CD4-positive, alpha-beta T cell treated with Interleukin-1 beta for 1 hour (primary cell): ENCODE data around the gene ATN1.
"Not testable (repeated sequence)": the region's sequence is repeated elsewhere in the genome, so short reads cannot be mapped to it uniquely, and the experiment has no call there.

Source experiments
- DNase-seq, 2 donors: peaks; one replicate each; pipeline ENCODE4 v3.0.0-alpha.2; 2020 to 2022

ATN1 gene

GRCh38 chr12:6927379-6928021, at the start of gene ATN1:
Gene ATN1, plus strand, starts transcription at chr12:6927959. Its CDS starts 6,043 bp downstream, at chr12:6934002.
- peak; percentile 41 to 53 for DNase-seq

GRCh38 chr12:6879824-6880223, 47.9 kb upstream of the ATN1 start:
- not testable (repeated sequence) for DNase-seq

- no peak for DNase-seq
These were observed 44.5 kb upstream of the ATN1 start for GRCh38 chr12:6883252-6883651.

- no peak for DNase-seq
These were observed 44.1 kb upstream of the ATN1 start for GRCh38 chr12:6883683-6884082.

- DNase-seq, result no peak
These were observed 43.2 kb upstream of the ATN1 start for GRCh38 chr12:6884539-6884938.

- DNase-seq, result not testable (repeated sequence)
These were observed 41.4 kb upstream of the ATN1 start for GRCh38 chr12:6886206-6886999.

GRCh38 chr12:6887460-6887859, 40.3 kb upstream of the ATN1 start:
- peak in 1 of 2 donors; percentile 25 for DNase-seq

GRCh38 chr12:6888360-6888759, 39.4 kb upstream of the ATN1 start:
- DNase-seq, result no peak

- DNase-seq, result not testable (repeated sequence)
These were observed 39.0 kb upstream of the ATN1 start for GRCh38 chr12:6888794-6889193.

GRCh38 chr12:6889775-6890573, 37.8 kb upstream of the ATN1 start:
- DNase-seq, result not testable (repeated sequence)

GRCh38 chr12:6890789-6891645, 36.7 kb upstream of the ATN1 start:
- peak; percentile 98 for DNase-seq

GRCh38 chr12:6891646-6892001, 36.1 kb upstream of the ATN1 start:
- DNase-seq, result no peak

- DNase-seq, result not testable (repeated sequence)
These were observed 35.1 kb upstream of the ATN1 start for GRCh38 chr12:6892683-6893082.

- DNase-seq, result no peak
These were observed 33.4 kb upstream of the ATN1 start for GRCh38 chr12:6894321-6894720.

- DNase-seq, result no peak
These were observed 30.8 kb upstream of the ATN1 start for GRCh38 chr12:6896846-6897435.

- no peak for DNase-seq
These were observed 28.3 kb upstream of the ATN1 start for GRCh38 chr12:6899427-6899826.

- DNase-seq, result peak; percentile 36 to 65
These were observed 27.8 kb upstream of the ATN1 start for GRCh38 chr12:6899837-6900519.

- no peak for DNase-seq
These were observed 25.3 kb upstream of the ATN1 start for GRCh38 chr12:6902448-6902847.

- DNase-seq, result no peak
These were observed 24.0 kb upstream of the ATN1 start for GRCh38 chr12:6903722-6904121.

- peak; percentile 99 for DNase-seq
These were observed 23.2 kb upstream of the ATN1 start, which contains the start of gene LRRC23 for GRCh38 chr12:6904280-6905276. Gene LRRC23, plus strand, starts transcription at chr12:6904822. Its CDS starts 812 bp downstream, at chr12:6905634.
